Activated naive CD8-positive, alpha-beta T cell treated with anti-CD3 and anti-CD28 coated beads, Interleukin-2, amount 10 ng/mL, durations not matched to agents 7 days and 5 days (primary cell): ENCODE results near the gene NR2F1. TPM values are rescaled to one million over a fixed set of nuclear protein-coding genes. Genes with fewer than 3 reads are reported as not detected.
"Not testable (repeated sequence)": the region's sequence is repeated elsewhere in the genome, so short reads cannot be mapped to it uniquely, and the experiment has no call there.

Source experiments
- ATAC-seq: fragments of 150-1000 bp; cut with Tn5 transposase; one replicate; pipeline ENCODE4 v1.10.0; 2021; ENCODE audit warnings: low read depth, moderate library complexity
- POLR2A ChIA-PET: fragments of 350-600 bp; sonication (Branson Sonifier 250); formaldehyde crosslinking; loops from one replicate; lab custom pipeline; 2021; ENCODE audit warnings: antibody characterized with exemption; lab: Charles Lee
- DNase-seq: peaks from one replicate; pipeline ENCODE4 v3.0.0; 2021
- H3K27ac Mint-ChIP-seq: one replicate; pipeline ENCODE4 v1.8.0; 2022; ENCODE audit warnings: mild to moderate bottlenecking, mixed read lengths
- H3K27me3 Mint-ChIP-seq: one replicate; pipeline ENCODE4 v1.8.0; 2022; ENCODE audit warnings: mild to moderate bottlenecking, moderate library complexity, mixed read lengths
- H3K36me3 Mint-ChIP-seq: one replicate; pipeline ENCODE4 v1.8.0; 2021; ENCODE audit warnings: mild to moderate bottlenecking, mixed read lengths
- H3K4me1 Mint-ChIP-seq: one replicate; pipeline ENCODE4 v1.8.0; 2021; ENCODE audit warnings: mixed read lengths
- H3K4me3 Mint-ChIP-seq: one replicate; pipeline ENCODE4 v1.8.0; 2022; ENCODE audit warnings: mild to moderate bottlenecking, moderate library complexity, mixed read lengths
- H3K9me3 Mint-ChIP-seq: one replicate; pipeline ENCODE4 v1.8.0; 2021; ENCODE audit warnings: mixed read lengths
- total RNA-seq, 2 experiments: library from RNA; stranded (reverse); gene quantifications; one replicate each; pipeline ENCODE4 v1.2.3, GENCODE V29; 2021

The NR2F1 gene
- total RNA-seq, result not detected

- Mint-ChIP-seq H3K27me3 (peaks cover 47% of the 10 kb centered on the region), H3K9me3 (no peaks in the 10 kb centered on the region), H3K4me3 (peak within 1 kb of the TSS; percentile 56), H3K27ac (no peak within 1 kb of the TSS), H3K36me3 (peaks cover 3% of the 10 kb centered on the region), H3K4me1 (peaks cover 21% of the 10 kb centered on the region)
- ATAC-seq (no peak), DNase-seq (no peak)
- POLR2A ChIA-PET, result no interaction called here
Measured at GRCh38 chr5:93582677-93583438, at the start of gene NR2F1. NR2F1 (plus strand) TSS chr5:93583222; CDS start chr5:93585024, 1,802 bp downstream.

GRCh38 chr5:93545872-93546271 is 37.1 kb upstream of the NR2F1 start:
- Mint-ChIP-seq H3K27ac (no peak overlapping the region), H3K27me3 (peaks cover 12% of the 10 kb centered on the region)
- POLR2A ChIA-PET, result no interaction called here

DNA sequence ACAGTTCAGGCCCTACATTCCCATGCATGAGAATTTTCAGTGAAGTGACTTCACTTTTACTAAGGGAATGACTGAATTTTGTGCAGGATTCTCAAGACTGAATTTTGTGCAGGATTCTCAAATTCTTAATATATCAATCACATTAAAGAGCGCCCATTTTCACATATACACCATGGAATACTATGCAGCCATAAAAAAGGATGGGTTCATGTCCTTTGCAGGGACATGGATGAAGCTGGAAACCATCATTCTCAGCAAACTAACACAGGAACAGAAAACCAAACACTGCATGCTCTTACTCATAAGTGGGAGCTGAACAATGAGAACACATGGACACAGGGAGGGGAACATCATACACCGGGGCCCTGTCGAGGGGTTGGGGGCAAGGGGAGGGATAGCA is 33.4 kb upstream of the NR2F1 start:
- H3K9me3 Mint-ChIP-seq, H3K27ac Mint-ChIP-seq, H3K4me1 Mint-ChIP-seq, H3K36me3 Mint-ChIP-seq, ATAC-seq, H3K27me3 Mint-ChIP-seq, POLR2A ChIA-PET, DNase-seq, H3K4me3 Mint-ChIP-seq: not testable (repeated sequence)

More at GRCh38 chr5:93545872-93546271, 37.1 kb upstream of the NR2F1 start:
- DNase-seq (no peak), ATAC-seq (no peak)
- no peaks in the 10 kb centered on the region for H3K36me3 Mint-ChIP-seq
- no peaks in the 10 kb centered on the region for H3K4me1 Mint-ChIP-seq
- peaks cover 2% of the 10 kb centered on the region for H3K9me3 Mint-ChIP-seq
- no peak overlapping the region for H3K4me3 Mint-ChIP-seq

DNA sequence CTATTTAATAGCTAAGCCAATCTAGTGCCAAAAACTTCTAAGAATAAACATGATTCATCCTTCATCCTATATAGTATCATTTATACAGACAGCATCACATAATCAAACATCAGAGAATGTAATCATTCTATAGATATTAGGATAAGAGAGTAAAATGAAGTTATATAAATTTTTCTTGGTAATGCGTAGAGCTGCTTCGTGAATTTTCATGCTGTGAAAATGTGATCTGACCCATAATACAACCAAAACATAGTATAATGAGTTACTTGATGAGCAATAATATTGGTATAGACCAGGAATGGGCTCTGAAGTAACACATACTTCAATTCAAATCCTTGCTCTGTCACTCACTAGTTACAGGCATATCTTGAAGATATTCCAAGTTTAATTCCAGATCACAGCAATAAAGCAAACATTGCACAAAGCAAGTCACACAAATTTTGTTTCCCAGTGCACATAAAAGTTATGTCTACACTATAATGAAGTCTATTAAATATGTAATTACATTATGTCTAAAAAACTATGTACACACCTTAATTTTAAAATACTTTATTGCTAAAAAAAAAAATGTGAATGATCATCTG is 25.9 kb upstream of the NR2F1 start:
- Mint-ChIP-seq H3K27me3 (peaks cover 18% of the 10 kb centered on the region), H3K36me3 (no peaks in the 10 kb centered on the region), H3K27ac (no peak overlapping the region), H3K4me3 (no peak overlapping the region), H3K4me1 (no peaks in the 10 kb centered on the region), H3K9me3 (peaks cover 1% of the 10 kb centered on the region)
- DNase-seq (no peak), ATAC-seq (no peak)
- POLR2A ChIA-PET, result no interaction called here

- DNase-seq, result no peak
- Mint-ChIP-seq H3K36me3 (no peaks in the 10 kb centered on the region), H3K4me1 (no peaks in the 10 kb centered on the region), H3K9me3 (peaks cover 1% of the 10 kb centered on the region), H3K4me3 (no peak overlapping the region), H3K27me3 (peaks cover 38% of the 10 kb centered on the region), H3K27ac (no peak overlapping the region)
- ATAC-seq, result no peak
- POLR2A ChIA-PET, result no interaction called here
Measured at GRCh38 chr5:93566091-93566490, 16.9 kb upstream of the NR2F1 start.

DNA sequence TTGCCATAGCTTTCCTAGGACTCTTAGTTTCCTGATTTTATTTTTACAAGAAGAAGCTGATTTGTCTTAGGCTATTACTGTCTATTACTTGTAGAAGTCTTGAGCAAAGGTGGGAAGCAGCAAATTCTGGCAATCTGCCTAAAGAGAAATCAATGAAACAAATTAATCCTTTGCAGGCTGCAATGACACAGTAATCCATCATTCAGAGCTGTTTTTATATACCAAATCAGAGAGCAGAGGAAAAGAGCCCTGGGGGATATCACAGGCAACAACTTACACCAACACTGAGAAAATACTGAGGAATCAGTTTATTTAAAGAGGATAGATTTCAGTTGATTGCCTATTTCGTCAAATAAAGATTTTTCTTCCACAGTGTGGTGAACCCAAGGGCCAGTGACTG is 15.6 kb upstream of the NR2F1 start:
- Mint-ChIP-seq H3K4me1 (peaks cover 7% of the 10 kb centered on the region), H3K9me3 (peaks cover 1% of the 10 kb centered on the region), H3K27me3 (peaks cover 51% of the 10 kb centered on the region), H3K36me3 (no peaks in the 10 kb centered on the region), H3K27ac (no peak overlapping the region), H3K4me3 (no peak overlapping the region)
- no peak for ATAC-seq
- DNase-seq, result no peak
- POLR2A ChIA-PET, result no interaction called here

- Mint-ChIP-seq H3K36me3 (peaks cover 1% of the 10 kb centered on the region), H3K4me1 (peaks cover 11% of the 10 kb centered on the region), H3K27ac (no peak overlapping the region), H3K9me3 (no peaks in the 10 kb centered on the region), H3K4me3 (no peak overlapping the region), H3K27me3 (peaks cover 72% of the 10 kb centered on the region)
- POLR2A ChIA-PET, result no interaction called here
- ATAC-seq, result no peak
- no peak for DNase-seq
Measured at GRCh38 chr5:93569300-93570160, 13.5 kb upstream of the NR2F1 start.

- peak overlapping the region; percentile 30 for H3K4me3 Mint-ChIP-seq
Measured at GRCh38 chr5:93570294-93571113, 12.5 kb upstream of the NR2F1 start.

DNA sequence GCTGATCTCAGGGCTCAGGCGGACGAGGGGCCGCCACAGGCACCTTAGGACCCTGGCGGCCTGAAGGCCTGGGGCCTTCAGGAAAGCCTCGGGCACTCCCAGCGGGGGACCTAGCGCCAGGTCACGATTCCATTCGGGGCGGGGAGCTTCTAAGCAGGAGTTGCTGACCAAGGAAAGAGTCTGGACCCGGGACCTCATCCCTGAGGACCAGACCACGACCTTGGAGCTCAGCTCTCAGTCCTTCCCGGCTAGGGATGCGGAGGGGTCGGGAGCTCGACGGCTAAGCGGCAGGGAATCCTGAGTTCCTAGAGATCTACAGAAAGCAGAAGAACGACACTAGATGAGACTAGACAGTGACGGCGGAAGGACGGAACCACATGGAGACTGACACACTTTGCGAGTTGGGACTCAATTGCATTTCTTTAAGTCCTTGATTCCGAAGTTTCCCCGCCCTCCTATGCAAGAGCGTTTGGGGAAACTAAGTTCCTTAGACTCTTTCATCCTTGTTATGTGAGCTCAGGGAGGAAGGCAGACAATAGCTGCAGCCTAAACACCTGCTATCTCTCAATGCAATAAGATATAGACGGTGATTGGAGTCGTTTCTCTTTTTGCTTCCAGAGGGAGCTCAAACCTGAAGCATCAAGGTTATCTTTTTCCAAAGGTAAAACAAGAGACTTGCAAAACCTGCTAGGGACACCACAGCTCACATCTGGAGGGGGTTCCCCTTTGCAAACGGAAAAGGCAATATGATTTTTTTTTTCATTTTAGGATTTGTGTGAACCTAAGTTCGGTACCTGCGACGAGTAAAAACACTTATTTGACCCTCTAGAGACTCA is 11.7 kb upstream of the NR2F1 start:
- Mint-ChIP-seq H3K4me3 (peak overlapping the region; percentile 39), H3K27ac (peak overlapping the region; percentile 40), H3K36me3 (peaks cover 1% of the 10 kb centered on the region), H3K4me1 (peaks cover 11% of the 10 kb centered on the region), H3K27me3 (peaks cover 87% of the 10 kb centered on the region), H3K9me3 (no peaks in the 10 kb centered on the region)
- ATAC-seq (no peak), DNase-seq (no peak)
- POLR2A ChIA-PET, result interaction anchor here (1.0 kb wide), 1 partner anchor 30 kb away, joined by 3 read pairs; no protein-coding TSS in a partner anchor

More at GRCh38 chr5:93570294-93571113, 12.5 kb upstream of the NR2F1 start:
- POLR2A ChIA-PET, result no interaction called here
- H3K9me3 Mint-ChIP-seq, result no peaks in the 10 kb centered on the region
- H3K36me3 Mint-ChIP-seq, result peaks cover 1% of the 10 kb centered on the region
- DNase-seq (no peak), ATAC-seq (peak; percentile 66)
- peaks cover 11% of the 10 kb centered on the region for H3K4me1 Mint-ChIP-seq
- peaks cover 82% of the 10 kb centered on the region for H3K27me3 Mint-ChIP-seq
- no peak overlapping the region for H3K27ac Mint-ChIP-seq

DNA sequence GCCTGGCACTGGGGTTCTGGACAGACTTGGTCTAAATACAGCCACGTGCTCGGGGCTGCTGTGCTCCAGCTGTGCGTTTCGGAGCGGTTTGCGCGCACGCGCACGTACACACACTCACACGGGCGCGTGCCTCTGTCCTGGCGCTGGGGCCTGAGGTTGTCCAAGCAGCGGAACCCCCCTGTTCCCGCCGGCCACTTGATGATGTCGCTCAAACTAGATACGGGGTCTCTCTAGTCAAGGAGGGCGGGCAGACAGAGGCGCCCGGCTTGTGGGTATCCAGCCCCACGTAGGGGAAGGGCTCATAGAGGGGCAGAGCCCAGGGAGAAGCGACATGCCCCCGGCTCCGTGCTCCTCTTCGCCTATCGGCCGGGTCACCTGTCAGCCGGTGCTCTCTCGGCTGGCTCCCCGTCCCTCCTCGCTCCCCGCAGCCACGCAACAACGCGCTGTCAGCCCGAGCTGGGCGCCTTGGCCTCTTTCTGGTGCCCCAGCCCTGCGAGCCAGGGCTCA is 10.9 kb upstream of the NR2F1 start:
- Mint-ChIP-seq H3K27ac (no peak overlapping the region), H3K36me3 (peaks cover 1% of the 10 kb centered on the region)

DNA sequence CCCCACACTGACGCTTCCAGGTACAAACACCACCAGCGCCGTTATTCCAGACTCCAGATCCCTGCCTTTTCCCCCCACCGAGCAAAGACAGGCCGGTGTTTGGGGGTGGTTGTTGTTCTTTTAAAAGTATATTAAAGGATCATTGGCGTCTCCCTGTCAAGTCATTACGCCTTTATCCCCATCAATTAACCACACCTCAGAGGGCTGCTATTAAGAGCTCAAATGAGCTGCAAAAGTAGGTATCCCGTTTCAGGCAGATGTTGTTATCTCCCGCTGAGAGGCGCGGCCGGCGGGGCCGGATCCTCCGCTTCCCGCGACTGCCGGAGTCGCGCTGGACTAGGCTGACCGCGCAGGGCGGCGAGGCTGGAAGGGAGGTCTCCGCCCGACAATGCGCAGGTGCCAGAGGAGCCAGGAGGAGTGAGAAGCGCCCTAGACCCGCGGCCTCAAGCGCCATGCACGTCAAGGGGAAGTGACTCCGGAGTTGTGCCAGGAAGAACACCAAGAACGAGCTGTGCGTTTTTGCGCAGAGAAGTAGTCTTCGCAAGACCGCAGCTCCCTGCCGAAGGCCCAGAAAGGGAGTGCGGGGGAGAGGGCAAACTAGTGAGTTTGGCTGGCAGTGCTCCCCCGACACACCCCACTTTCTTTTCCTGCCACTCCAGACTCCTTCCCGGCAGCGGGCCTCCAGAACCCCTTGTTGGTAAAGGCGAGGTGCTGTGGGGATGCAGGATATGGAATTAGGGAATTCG is 10.2 kb upstream of the NR2F1 start:
- POLR2A ChIA-PET, result interaction anchor here (1.4 kb wide), 1 partner anchor 14 kb away, joined by 3 read pairs; no protein-coding TSS in a partner anchor
- no peak for DNase-seq
- no peak for ATAC-seq
- peaks cover 88% of the 10 kb centered on the region for H3K27me3 Mint-ChIP-seq
- H3K36me3 Mint-ChIP-seq, result peaks cover 1% of the 10 kb centered on the region
- H3K27ac Mint-ChIP-seq, result no peak overlapping the region
- peaks cover 11% of the 10 kb centered on the region for H3K4me1 Mint-ChIP-seq
- peak overlapping the region; percentile 32 for H3K4me3 Mint-ChIP-seq
- H3K9me3 Mint-ChIP-seq, result no peaks in the 10 kb centered on the region

More for the DNA sequence above, 10.9 kb upstream of the NR2F1 start:
- Mint-ChIP-seq H3K9me3 (no peaks in the 10 kb centered on the region), H3K4me3 (peak overlapping the region; percentile 39), H3K4me1 (peaks cover 11% of the 10 kb centered on the region), H3K27me3 (peaks cover 88% of the 10 kb centered on the region)
- POLR2A ChIA-PET, result interaction anchor here (1.0 kb wide), 1 partner anchor 29 kb away, joined by 3 read pairs; no protein-coding TSS in a partner anchor
- DNase-seq, result no peak
- no peak for ATAC-seq
